Activated CD4-positive, CD25-positive, alpha-beta regulatory T cell treated with anti-CD3 and anti-CD28 coated beads, Interleukin-2, amount 50 U/mL, for 16 hours (primary cell): ENCODE results near the gene GCAT.

Experiments used
- DNase-seq: peaks from one replicate; pipeline ENCODE4 v3.0.0-alpha.2; 2020; ENCODE audit warnings: low read depth, low spot score

The GCAT gene

GRCh38 chr22:37842015-37842793 is 34.5 kb downstream of the GCAT start:
- no peak for DNase-seq

- DNase-seq: peak; percentile 23
These were observed 36.0 kb downstream of the GCAT start for GRCh38 chr22:37843741-37844089.

- no peak for DNase-seq
These were observed 37.2 kb downstream of the GCAT start for GRCh38 chr22:37844904-37845329.

- no peak for DNase-seq
These were observed 38.7 kb downstream of the GCAT start for GRCh38 chr22:37846433-37846832.

- DNase-seq: no peak
These were observed 40.9 kb downstream of the GCAT start for GRCh38 chr22:37848587-37849088.

GRCh38 chr22:37849089-37849751 is 41.5 kb downstream of the GCAT start, which contains the start of gene EIF3L:
Gene EIF3L, plus strand, starts transcription at chr22:37849419. Its CDS starts 31 bp downstream, at chr22:37849450.
- peak; percentile 76 for DNase-seq

- no peak for DNase-seq
These were observed 43.1 kb downstream of the GCAT start for GRCh38 chr22:37850801-37851200.

GRCh38 chr22:37852418-37852817 is 44.7 kb downstream of the GCAT start:
- no peak for DNase-seq

- DNase-seq: no peak
These were observed 47.2 kb downstream of the GCAT start for GRCh38 chr22:37854946-37855345.

- DNase-seq: no peak
These were observed 47.7 kb downstream of the GCAT start for GRCh38 chr22:37855462-37855861.

GRCh38 chr22:37860796-37861421 is 53.2 kb downstream of the GCAT start:
- DNase-seq: no peak

- DNase-seq: no peak
These were observed 55.0 kb downstream of the GCAT start for GRCh38 chr22:37862570-37863325.

GRCh38 chr22:37865510-37865909 is 57.8 kb downstream of the GCAT start:
- DNase-seq: no peak
